Activated naive CD8-positive, alpha-beta T cell treated with anti-CD3 and anti-CD28 coated beads, Interleukin-2, amount 10 ng/mL, durations not matched to agents 7 days and 5 days (primary cell): Measurements from ENCODE around the gene RAPGEF5. TPM values are rescaled to one million over a fixed set of nuclear protein-coding genes. Genes with fewer than 3 reads are reported as not detected.

ENCODE experiments used
- ATAC-seq: fragments of 150-1000 bp; cut with Tn5 transposase; one replicate; pipeline ENCODE4 v1.10.0; 2021; ENCODE audit warnings: low read depth, moderate library complexity
- POLR2A ChIA-PET: fragments of 350-600 bp; sonication (Branson Sonifier 250); formaldehyde crosslinking; loops from one replicate; lab custom pipeline; 2021; ENCODE audit warnings: antibody characterized with exemption; lab: Charles Lee
- DNase-seq: peaks from one replicate; pipeline ENCODE4 v3.0.0; 2021
- H3K27ac Mint-ChIP-seq: one replicate; pipeline ENCODE4 v1.8.0; 2022; ENCODE audit warnings: mild to moderate bottlenecking, mixed read lengths
- H3K27me3 Mint-ChIP-seq: one replicate; pipeline ENCODE4 v1.8.0; 2022; ENCODE audit warnings: mild to moderate bottlenecking, moderate library complexity, mixed read lengths
- H3K36me3 Mint-ChIP-seq: one replicate; pipeline ENCODE4 v1.8.0; 2021; ENCODE audit warnings: mild to moderate bottlenecking, mixed read lengths
- H3K4me1 Mint-ChIP-seq: one replicate; pipeline ENCODE4 v1.8.0; 2021; ENCODE audit warnings: mixed read lengths
- H3K4me3 Mint-ChIP-seq: one replicate; pipeline ENCODE4 v1.8.0; 2022; ENCODE audit warnings: mild to moderate bottlenecking, moderate library complexity, mixed read lengths
- H3K9me3 Mint-ChIP-seq: one replicate; pipeline ENCODE4 v1.8.0; 2021; ENCODE audit warnings: mixed read lengths
- total RNA-seq, 2 experiments: library from RNA; stranded (reverse); gene quantifications; one replicate each; pipeline ENCODE4 v1.2.3, GENCODE V29; 2021

The RAPGEF5 gene
- total RNA-seq, 2 experiments from 2014 or later, result 0.34 to 0.72 TPM

- Mint-ChIP-seq H3K36me3 (no peaks in the 10 kb centered on the region), H3K4me3 (no peak overlapping the region)
- POLR2A ChIA-PET, result no interaction called here
Measured at GRCh38 chr7:22372863-22373262, 15.9 kb upstream of the RAPGEF5 start.

GRCh38 chr7:22371878-22372277, 14.9 kb upstream of the RAPGEF5 start:
- no peaks in the 10 kb centered on the region for H3K4me1 Mint-ChIP-seq
- ATAC-seq, result no peak
- no peaks in the 10 kb centered on the region for H3K9me3 Mint-ChIP-seq
- DNase-seq, result no peak
- POLR2A ChIA-PET, result no interaction called here
- H3K36me3 Mint-ChIP-seq, result no peaks in the 10 kb centered on the region
- no peak overlapping the region for H3K4me3 Mint-ChIP-seq
- H3K27me3 Mint-ChIP-seq, result peaks cover 24% of the 10 kb centered on the region
- H3K27ac Mint-ChIP-seq, result no peak overlapping the region

More at GRCh38 chr7:22372863-22373262, 15.9 kb upstream of the RAPGEF5 start:
- H3K27me3 Mint-ChIP-seq, result peaks cover 28% of the 10 kb centered on the region
- no peak overlapping the region for H3K27ac Mint-ChIP-seq
- H3K9me3 Mint-ChIP-seq, result no peaks in the 10 kb centered on the region
- DNase-seq (no peak), ATAC-seq (no peak)
- no peaks in the 10 kb centered on the region for H3K4me1 Mint-ChIP-seq

- H3K27ac Mint-ChIP-seq, result no peak overlapping the region
Measured at GRCh38 chr7:22364900-22365299, 7.9 kb upstream of the RAPGEF5 start.

GRCh38 chr7:22363756-22364422, 6.9 kb upstream of the RAPGEF5 start:
- no peaks in the 10 kb centered on the region for H3K4me1 Mint-ChIP-seq
- no peaks in the 10 kb centered on the region for H3K9me3 Mint-ChIP-seq
- DNase-seq, result no peak
- no peak for ATAC-seq
- H3K36me3 Mint-ChIP-seq, result no peaks in the 10 kb centered on the region
- H3K27ac Mint-ChIP-seq, result no peak overlapping the region
- H3K27me3 Mint-ChIP-seq, result peaks cover 25% of the 10 kb centered on the region
- POLR2A ChIA-PET, result interaction anchor here (0.7 kb wide), 1 partner anchor 8 kb away, joined by 4 read pairs; no protein-coding TSS in a partner anchor
- no peak overlapping the region for H3K4me3 Mint-ChIP-seq

More at GRCh38 chr7:22364900-22365299, 7.9 kb upstream of the RAPGEF5 start:
- H3K27me3 Mint-ChIP-seq, result peaks cover 27% of the 10 kb centered on the region
- no peak for DNase-seq
- no peaks in the 10 kb centered on the region for H3K36me3 Mint-ChIP-seq
- H3K4me3 Mint-ChIP-seq, result no peak overlapping the region
- no peak for ATAC-seq
- POLR2A ChIA-PET, result interaction anchor here (0.7 kb wide), 1 partner anchor 9 kb away, joined by 4 read pairs; no protein-coding TSS in a partner anchor
- no peaks in the 10 kb centered on the region for H3K4me1 Mint-ChIP-seq
- H3K9me3 Mint-ChIP-seq, result no peaks in the 10 kb centered on the region

GRCh38 chr7:22361795-22362194, 4.8 kb upstream of the RAPGEF5 start:
- no peaks in the 10 kb centered on the region for H3K36me3 Mint-ChIP-seq
- POLR2A ChIA-PET, result no interaction called here
- no peak overlapping the region for H3K4me3 Mint-ChIP-seq
- ATAC-seq, result no peak
- DNase-seq, result no peak
- H3K27me3 Mint-ChIP-seq, result peaks cover 36% of the 10 kb centered on the region
- H3K4me1 Mint-ChIP-seq, result peaks cover 2% of the 10 kb centered on the region
- no peak overlapping the region for H3K27ac Mint-ChIP-seq
- no peaks in the 10 kb centered on the region for H3K9me3 Mint-ChIP-seq

- POLR2A ChIA-PET, result no interaction called here
- Mint-ChIP-seq H3K9me3 (no peaks in the 10 kb centered on the region), H3K36me3 (no peaks in the 10 kb centered on the region), H3K27ac (no peak overlapping the region), H3K4me3 (no peak overlapping the region), H3K4me1 (peaks cover 2% of the 10 kb centered on the region), H3K27me3 (peaks cover 36% of the 10 kb centered on the region)
- ATAC-seq, result no peak
- DNase-seq, result no peak
Measured at GRCh38 chr7:22361320-22361719, 4.4 kb upstream of the RAPGEF5 start.

- POLR2A ChIA-PET, result no interaction called here
- no peak for ATAC-seq
Measured at GRCh38 chr7:22358820-22359697, 2.1 kb upstream of the RAPGEF5 start.

GRCh38 chr7:22357311-22358175, 589 bp upstream of the RAPGEF5 start:
- no peak for ATAC-seq
- POLR2A ChIA-PET, result no interaction called here
- H3K4me1 Mint-ChIP-seq, result peaks cover 3% of the 10 kb centered on the region
- H3K4me3 Mint-ChIP-seq, result peak overlapping the region; percentile 77
- H3K36me3 Mint-ChIP-seq, result no peaks in the 10 kb centered on the region
- no peak overlapping the region for H3K27ac Mint-ChIP-seq
- peaks cover 44% of the 10 kb centered on the region for H3K27me3 Mint-ChIP-seq
- peaks cover 2% of the 10 kb centered on the region for H3K9me3 Mint-ChIP-seq
- no peak for DNase-seq

More at GRCh38 chr7:22358820-22359697, 2.1 kb upstream of the RAPGEF5 start:
- Mint-ChIP-seq H3K36me3 (no peaks in the 10 kb centered on the region), H3K27me3 (peaks cover 39% of the 10 kb centered on the region), H3K4me3 (no peak overlapping the region), H3K4me1 (peaks cover 3% of the 10 kb centered on the region), H3K9me3 (no peaks in the 10 kb centered on the region), H3K27ac (no peak overlapping the region)
- DNase-seq, result no peak

GRCh38 chr7:22356010-22356691, 803 bp downstream of the RAPGEF5 start:
- H3K36me3 Mint-ChIP-seq, result no peaks in the 10 kb centered on the region
- DNase-seq (peak; percentile 28), ATAC-seq (no peak)
- H3K27me3 Mint-ChIP-seq, result peaks cover 55% of the 10 kb centered on the region
- peaks cover 3% of the 10 kb centered on the region for H3K4me1 Mint-ChIP-seq
- H3K27ac Mint-ChIP-seq, result no peak overlapping the region
- H3K4me3 Mint-ChIP-seq, result peak overlapping the region; percentile 14
- H3K9me3 Mint-ChIP-seq, result peaks cover 2% of the 10 kb centered on the region
- POLR2A ChIA-PET, result interaction anchor here (0.6 kb wide), 1 partner anchor 8 kb away, joined by 4 read pairs; no protein-coding TSS in a partner anchor

- POLR2A ChIA-PET, result interaction anchor here (0.6 kb wide), 1 partner anchor 9 kb away, joined by 4 read pairs; no protein-coding TSS in a partner anchor
- Mint-ChIP-seq H3K4me3 (peak overlapping the region; percentile 14), H3K27me3 (peaks cover 56% of the 10 kb centered on the region), H3K36me3 (no peaks in the 10 kb centered on the region), H3K4me1 (peaks cover 3% of the 10 kb centered on the region), H3K27ac (no peak overlapping the region), H3K9me3 (peaks cover 2% of the 10 kb centered on the region)
- ATAC-seq, result no peak
- DNase-seq, result no peak
Measured at GRCh38 chr7:22355620-22356009, 1.3 kb downstream of the RAPGEF5 start.

GRCh38 chr7:22354462-22354861, 2.5 kb downstream of the RAPGEF5 start:
- POLR2A ChIA-PET, result no interaction called here
- no peak overlapping the region for H3K4me3 Mint-ChIP-seq
- H3K9me3 Mint-ChIP-seq, result peaks cover 2% of the 10 kb centered on the region
- DNase-seq (no peak), ATAC-seq (no peak)
- H3K27me3 Mint-ChIP-seq, result peaks cover 64% of the 10 kb centered on the region
- no peaks in the 10 kb centered on the region for H3K36me3 Mint-ChIP-seq
- H3K4me1 Mint-ChIP-seq, result peaks cover 3% of the 10 kb centered on the region
- no peak overlapping the region for H3K27ac Mint-ChIP-seq

GRCh38 chr7:22352887-22353286, 4.1 kb downstream of the RAPGEF5 start:
- Mint-ChIP-seq H3K4me1 (peaks cover 3% of the 10 kb centered on the region), H3K27me3 (peaks cover 59% of the 10 kb centered on the region), H3K9me3 (peaks cover 2% of the 10 kb centered on the region), H3K4me3 (no peak overlapping the region), H3K36me3 (no peaks in the 10 kb centered on the region), H3K27ac (no peak overlapping the region)
- DNase-seq, result no peak
- POLR2A ChIA-PET, result no interaction called here
- ATAC-seq, result no peak
